C4-2B (cell line): ENCODE results near the gene DNAH14.

Experiments used
- ZFX ChIP-seq: fragments of 450-650 bp; IDR thresholded peaks from 2 replicates; pipeline ENCODE4 v1.6.1; 2017
- TF ChIP-seq, protein P1 (sequence below): fragments of 450-650 bp; conservative IDR thresholded peaks from 2 replicates; pipeline ENCODE4 v1.5.1; 2017; ENCODE audit warnings: mild to moderate bottlenecking

DNA sequence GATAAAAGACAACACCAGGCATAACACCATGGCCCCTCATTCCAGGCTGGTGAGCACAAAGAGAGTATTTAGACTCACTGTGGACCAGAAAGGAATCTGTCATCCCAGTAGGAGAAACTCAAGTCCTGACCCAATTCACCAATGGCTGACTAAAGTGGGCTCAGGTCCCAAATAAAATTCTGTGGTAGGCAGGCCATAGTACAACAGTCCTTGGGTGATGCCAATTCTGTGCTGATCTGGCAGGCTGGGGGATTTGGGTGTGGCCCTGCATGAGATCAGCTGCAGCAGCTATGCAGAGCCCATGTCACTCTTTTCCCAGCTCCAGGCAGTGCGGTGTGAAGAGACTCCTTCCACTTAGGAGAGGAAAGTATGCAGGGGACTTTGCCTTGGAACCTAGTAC, 253.2 kb downstream of the DNAH14 start:
- TF ChIP-seq, protein P1, sequence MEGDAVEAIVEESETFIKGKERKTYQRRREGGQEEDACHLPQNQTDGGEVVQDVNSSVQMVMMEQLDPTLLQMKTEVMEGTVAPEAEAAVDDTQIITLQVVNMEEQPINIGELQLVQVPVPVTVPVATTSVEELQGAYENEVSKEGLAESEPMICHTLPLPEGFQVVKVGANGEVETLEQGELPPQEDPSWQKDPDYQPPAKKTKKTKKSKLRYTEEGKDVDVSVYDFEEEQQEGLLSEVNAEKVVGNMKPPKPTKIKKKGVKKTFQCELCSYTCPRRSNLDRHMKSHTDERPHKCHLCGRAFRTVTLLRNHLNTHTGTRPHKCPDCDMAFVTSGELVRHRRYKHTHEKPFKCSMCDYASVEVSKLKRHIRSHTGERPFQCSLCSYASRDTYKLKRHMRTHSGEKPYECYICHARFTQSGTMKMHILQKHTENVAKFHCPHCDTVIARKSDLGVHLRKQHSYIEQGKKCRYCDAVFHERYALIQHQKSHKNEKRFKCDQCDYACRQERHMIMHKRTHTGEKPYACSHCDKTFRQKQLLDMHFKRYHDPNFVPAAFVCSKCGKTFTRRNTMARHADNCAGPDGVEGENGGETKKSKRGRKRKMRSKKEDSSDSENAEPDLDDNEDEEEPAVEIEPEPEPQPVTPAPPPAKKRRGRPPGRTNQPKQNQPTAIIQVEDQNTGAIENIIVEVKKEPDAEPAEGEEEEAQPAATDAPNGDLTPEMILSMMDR, result no peak
- no peak for TF ChIP-seq ZFX
